K562 (cell line): Measurements from ENCODE around the gene LBH. TPM values are rescaled to one million over a fixed set of nuclear protein-coding genes. Genes with fewer than 3 reads are reported as not detected.

Experiments
- ATF1 ChIP-seq, 2 experiments: fragments of 450-650 bp in 1 of 2; IDR thresholded peaks; 2 replicates each; pipeline ENCODE4 v1.6.1; 2016; ENCODE audit warnings: missing compliant biosample characterization in 1 of 2, missing genetic modification characterization in 1 of 2
- ATF4 ChIP-seq: fragments of 450-650 bp; formaldehyde crosslinking; IDR thresholded peaks from 2 replicates; pipeline ENCODE4 v1.4.0; 2022; ENCODE audit warnings: mild to moderate bottlenecking, moderate library complexity
- CBX8 ChIP-seq: fragments of 200-600 bp; sonication (generic); IDR thresholded peaks from 2 replicates; pipeline ENCODE4 v1.6.1; 2012; ENCODE audit warnings: borderline replicate concordance, mixed run types, low read depth, mild to moderate bottlenecking, moderate library complexity, mixed read lengths, low read length, control low read depth, inconsistent platforms; ENCODE audit not compliant: poor library complexity, severe bottlenecking; ENCODE audit errors: extremely low read depth
- ETS2 ChIP-seq: IDR thresholded peaks from 2 replicates; pipeline ENCODE4 v1.6.1; 2016; ENCODE audit warnings: borderline replicate concordance, missing genetic modification characterization, mild to moderate bottlenecking, moderate library complexity, missing compliant biosample characterization; ENCODE audit not compliant: poor library complexity, severe bottlenecking
- EWSR1 ChIP-seq: fragments of 450-650 bp; IDR thresholded peaks from 2 replicates; pipeline ENCODE4 v1.6.1; 2018; ENCODE audit warnings: borderline replicate concordance, mild to moderate bottlenecking, low read depth, moderate library complexity; ENCODE audit not compliant: partially characterized antibody
- FOXJ3 ChIP-seq: sonication (generic); formaldehyde crosslinking; IDR thresholded peaks from 2 replicates; pipeline ENCODE4 v1.4.0; 2020; ENCODE audit warnings: mild to moderate bottlenecking, missing genetic modification reagents
- GATAD2A ChIP-seq: fragments of 450-650 bp; IDR thresholded peaks from 2 replicates; pipeline ENCODE4 v1.6.1; 2017
- GATAD2B ChIP-seq: fragments of 450-650 bp; IDR thresholded peaks from 2 replicates; pipeline ENCODE4 v1.6.1; 2017; ENCODE audit warnings: mild to moderate bottlenecking, borderline replicate concordance
- GTF3C2 ChIP-seq: IDR thresholded peaks from 3 replicates; pipeline ENCODE4 v1.6.1; 2011; ENCODE audit warnings: borderline replicate concordance, mild to moderate bottlenecking, moderate library complexity; ENCODE audit not compliant: insufficient read length; ENCODE audit errors: extremely low read depth
- JUN ChIP-seq, 2 experiments: sonication (generic) in 1 of 2; formaldehyde crosslinking in 1 of 2; IDR thresholded peaks; 2 replicates each; pipeline versions ENCODE4 v1.6.1 to v1.8.0; 2012 to 2022; ENCODE audit warnings: borderline replicate concordance in 2 of 2, mild to moderate bottlenecking in 2 of 2, improper control_type of control experiment in 1 of 2, low read depth in 1 of 2, low read length in 1 of 2, missing genetic modification reagents in 1 of 2
- MLX ChIP-seq, 2 experiments: fragments of 450-650 bp in 1 of 2; sonication (generic) in 1 of 2; formaldehyde crosslinking; conservative IDR thresholded peaks; 2 replicates each; pipeline versions ENCODE4 v1.4.0 to v1.8.1; 2020 to 2022; ENCODE audit warnings: mild to moderate bottlenecking in 1 of 2, missing genetic modification reagents in 1 of 2
- PRPF4 ChIP-seq: fragments of 200-400 bp; formaldehyde crosslinking; IDR thresholded peaks from one replicate; pipeline ENCODE4 v1.6.1; 2017; ENCODE audit warnings: low read length, low read depth, mild to moderate bottlenecking; ENCODE audit not compliant: insufficient read depth, poor library complexity, severe bottlenecking
- SAFB ChIP-seq: fragments of 200-400 bp; formaldehyde crosslinking; IDR thresholded peaks from 2 replicates; pipeline ENCODE4 v1.6.1; 2017; ENCODE audit warnings: low read depth, low read length, borderline replicate concordance
- TSC22D4 ChIP-seq: fragments of 450-650 bp; IDR thresholded peaks from 2 replicates; pipeline ENCODE4 v1.6.1; 2016; ENCODE audit warnings: missing genetic modification characterization, missing biosample characterization, control low read depth
- WHSC1 ChIP-seq: IDR thresholded peaks from one replicate; pipeline ENCODE4 v1.6.1; 2012; ENCODE audit warnings: low read length, control low read depth, inconsistent platforms
- ZBED1 ChIP-seq: IDR thresholded peaks from 2 replicates; pipeline ENCODE4 v1.6.1; 2014
- ZFP1 ChIP-seq: fragments of 450-650 bp; formaldehyde crosslinking; IDR thresholded peaks from 2 replicates; pipeline ENCODE4 v1.4.0; 2020; ENCODE audit warnings: mild to moderate bottlenecking, mixed read lengths
- ZFP30 ChIP-seq: fragments of 250-450 bp; sonication (Bioruptor Pico); IDR thresholded peaks from 2 replicates; pipeline ENCODE4 v1.8.0; 2022; ENCODE audit warnings: moderate library complexity, mild to moderate bottlenecking, inconsistent platforms, borderline replicate concordance
- ZNF232 ChIP-seq: sonication (generic); formaldehyde crosslinking; IDR thresholded peaks from 2 replicates; pipeline ENCODE4 v1.8.0; 2022; ENCODE audit warnings: mild to moderate bottlenecking, missing genetic modification reagents
- ZNF589 ChIP-seq: fragments of 200-800 bp; sonication (Bioruptor generic); IDR thresholded peaks from 2 replicates; pipeline ENCODE4 v1.6.1; 2016; ENCODE audit warnings: low read depth, missing genetic modification characterization, missing compliant biosample characterization
- ZSCAN32 ChIP-seq: fragments of 450-650 bp; formaldehyde crosslinking; IDR thresholded peaks from 2 replicates; pipeline ENCODE4 v1.4.0; 2020; ENCODE audit warnings: mild to moderate bottlenecking, moderate library complexity
- polyA plus RNA-seq, 8 experiments: library from polyadenylated mRNA; depleted of rRNA in 4 of 8; stranded (reverse) in 5 of 8; unstranded in 3 of 8; fragments of >200 nt; fragmentation: Nextera tagmentation in 2 of 8; fragmentation: Illumina TruSeq in 1 of 8; extraction: Ambion mirVana in 2 of 8; extraction: Trizol in 1 of 8; gene quantifications; 2 replicates each; pipeline versions ENCODE4 v1.2.1 to v1.2.3, GENCODE V29; 2011 to 2014; ENCODE audit warnings: inconsistent platforms in 1 of 8, missing spikeins in 1 of 8
- total RNA-seq, 7 experiments: library from RNA; depleted of rRNA in 6 of 7; stranded (reverse); fragments of >200 nt in 6 of 7; fragmentation: Illumina TruSeq in 2 of 7; extraction: Trizol in 2 of 7; gene quantifications; 2 replicates each; pipeline versions ENCODE4 v1.2.1 to v1.2.3, GENCODE V29; 2011 to 2021; ENCODE audit warnings: low replicate concordance in 1 of 7
- TF ChIP-seq, protein P1 (sequence below): sonication (generic); formaldehyde crosslinking; IDR thresholded peaks from 2 replicates; pipeline ENCODE4 v1.8.1; 2023; ENCODE audit warnings: mild to moderate bottlenecking, missing genetic modification reagents, moderate library complexity

Gene LBH
- total and polyA plus RNA-seq, 9 of the 15 experiments (the other 6 are each of a cell fraction or from before 2014, with no cell fraction given) = 3.1 to 13.4 (median 7.4) TPM

DNA sequence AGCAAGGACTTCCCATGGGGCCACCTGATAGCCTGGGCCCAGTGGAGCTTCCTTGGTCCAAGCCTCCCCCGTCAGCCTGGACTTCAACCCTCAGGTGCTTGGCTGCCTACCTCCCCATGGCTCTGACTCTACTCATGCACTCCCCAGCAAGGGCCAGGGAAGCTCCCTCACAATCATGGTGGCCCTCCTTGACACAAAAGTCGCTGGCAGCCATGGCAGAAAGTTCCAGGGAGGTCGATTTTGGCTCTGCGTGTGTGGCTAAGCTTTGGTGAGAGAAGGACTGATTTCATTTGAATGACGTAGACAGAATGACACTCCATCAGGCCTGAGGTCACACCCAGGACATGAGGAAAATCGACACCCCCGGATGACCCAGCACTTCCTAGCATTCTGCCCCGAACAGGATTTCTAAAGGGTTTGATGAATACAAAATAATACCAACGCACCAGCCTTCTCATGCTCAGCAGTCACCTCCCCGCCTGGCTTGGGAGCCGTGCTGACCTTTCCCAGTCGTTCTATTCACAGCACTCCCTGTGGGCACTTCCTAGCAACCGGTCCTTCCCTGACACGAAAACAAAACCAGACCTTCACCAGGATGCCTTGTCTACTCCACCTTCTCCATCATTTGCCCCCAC lies 52.7 kb downstream of the LBH start (continued):
- TF ChIP-seq JUN (IDR thresholded peaks at IDR 0.05; ENCODE audit: borderline replicate concordance, low read depth, low read length) (no peak), JUN (CRISPR knock-in tag; IDR thresholded peaks at IDR 0.05; ENCODE audit: borderline replicate concordance) (no peak), ZFP30 (no peak), MLX (CRISPR knock-in tag; conservative IDR thresholded peaks at IDR 0.05) (no peak), ZNF589 (CRISPR knock-in tag) (no peak), PRPF4 (no peak), FOXJ3 (CRISPR knock-in tag) (no peak), SAFB (no peak), GATAD2A (no peak), GATAD2B (no peak), EWSR1 (no peak), CBX8 (no peak), ATF1 (CRISPR knock-in tag; IDR thresholded peaks at IDR 0.05) (no peak), ATF1 (tag; IDR thresholded peaks at IDR 0.05) (peak; percentile 90), WHSC1 (no peak), ZFP1 (CRISPR knock-in tag) (no peak), GTF3C2 (no peak), ETS2 (no peak), TSC22D4 (tag) (no peak), ZSCAN32 (CRISPR knock-in tag) (no peak), ATF4 (CRISPR knock-in tag) (no peak), ZBED1 (no peak), ZNF232 (no peak)
- TF ChIP-seq, protein P1, sequence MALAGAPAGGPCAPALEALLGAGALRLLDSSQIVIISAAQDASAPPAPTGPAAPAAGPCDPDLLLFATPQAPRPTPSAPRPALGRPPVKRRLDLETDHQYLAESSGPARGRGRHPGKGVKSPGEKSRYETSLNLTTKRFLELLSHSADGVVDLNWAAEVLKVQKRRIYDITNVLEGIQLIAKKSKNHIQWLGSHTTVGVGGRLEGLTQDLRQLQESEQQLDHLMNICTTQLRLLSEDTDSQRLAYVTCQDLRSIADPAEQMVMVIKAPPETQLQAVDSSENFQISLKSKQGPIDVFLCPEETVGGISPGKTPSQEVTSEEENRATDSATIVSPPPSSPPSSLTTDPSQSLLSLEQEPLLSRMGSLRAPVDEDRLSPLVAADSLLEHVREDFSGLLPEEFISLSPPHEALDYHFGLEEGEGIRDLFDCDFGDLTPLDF (CRISPR knock-in tag) = no peak
